ENCODE data around the gene UTP3.

GRCh38 chr4:70715097-70715496 is 26.8 kb downstream of the UTP3 start:
- no peak for TF ChIP-seq POLR2A (IDR thresholded peaks at IDR 0.05)
- TF ChIP-seq CTCF (IDR thresholded peaks at IDR 0.05) = no peak

Data from adrenal gland (tissue), 5 donors.